H1 (cell line): ENCODE measurements around the gene MOGAT3. TPM values are rescaled to one million over a fixed set of nuclear protein-coding genes. Genes with fewer than 3 reads are reported as not detected.

ENCODE experiments used
- CTCF ChIA-PET: fragments of 300-600 bp; sonication (Branson Sonifier 250); formaldehyde crosslinking; loops from one replicate; lab custom pipeline; 2021; ENCODE audit not compliant: partially characterized antibody; lab: Charles Lee
- POLR2A ChIA-PET: fragments of 300-600 bp; sonication (Branson Sonifier 250); formaldehyde crosslinking; loops from one replicate; lab custom pipeline; 2021; ENCODE audit warnings: inconsistent platforms; ENCODE audit not compliant: partially characterized antibody; lab: Charles Lee
- DNase-seq, 2 experiments: peaks; one replicate each; pipeline versions ENCODE4 v3.0.0 to v3.0.0-alpha.2; 2010 to 2022; ENCODE audit warnings: low spot score in 2 of 2, low read depth in 1 of 2, mixed read lengths in 1 of 2
- FAIRE-seq: peaks from 2 replicates; lab custom pipeline; 2011; peaks lifted over from hg19 to GRCh38; lab: Jason Lieb, UNC
- H2AFZ ChIP-seq: 2 replicates; pipeline ENCODE4 v1.8.1; 2012; ENCODE audit warnings: low read length, inconsistent platforms
- H2AK5ac ChIP-seq: 2 replicates; pipeline ENCODE4 v1.6.1; 2013; ENCODE audit warnings: low read depth, low read length
- H2BK120ac ChIP-seq: replicated peaks from 2 replicates; pipeline ENCODE3; 2013; ENCODE audit warnings: low read depth, low read length, inconsistent platforms
- H2BK12ac ChIP-seq: 2 replicates; pipeline ENCODE4 v1.6.1; 2013; ENCODE audit warnings: low read depth, low read length
- H2BK15ac ChIP-seq: 2 replicates; pipeline ENCODE4 v1.6.1; 2013; ENCODE audit warnings: low read length
- H2BK20ac ChIP-seq: 2 replicates; pipeline ENCODE4 v1.6.1; 2013; ENCODE audit warnings: low read length
- H2BK5ac ChIP-seq: 2 replicates; pipeline ENCODE4 v1.6.1; 2013; ENCODE audit warnings: low read depth, low read length
- H3K14ac ChIP-seq: 2 replicates; pipeline ENCODE4 v1.6.1; 2013; ENCODE audit warnings: inconsistent platforms; ENCODE audit not compliant: insufficient read length
- H3K18ac ChIP-seq: 2 replicates; pipeline ENCODE4 v1.6.1; 2013; ENCODE audit warnings: low read length; ENCODE audit errors: extremely low read depth
- H3K23ac ChIP-seq: 2 replicates; pipeline ENCODE4 v1.6.1; 2013; ENCODE audit warnings: inconsistent platforms; ENCODE audit not compliant: insufficient read length
- H3K23me2 ChIP-seq: 2 replicates; pipeline ENCODE4 v1.6.1; 2013; ENCODE audit warnings: low read depth, low read length
- H3K27ac ChIP-seq: 2 replicates; pipeline ENCODE4 v1.6.1; 2011; ENCODE audit warnings: low read depth, low read length, inconsistent platforms
- H3K27me3 ChIP-seq, 4 experiments: replicated peaks in 1 of 4; 1 replicate in 1 of 4; 2 replicates in 3 of 4; pipeline versions ENCODE4 v1.6.1 to v1.8.1; 2011 to 2013; ENCODE audit warnings: low read length in 3 of 4, mild to moderate bottlenecking in 3 of 4, inconsistent platforms in 2 of 4, mixed read lengths in 2 of 4, moderate library complexity in 1 of 4; ENCODE audit not compliant: control insufficient read depth in 3 of 4, insufficient read depth in 3 of 4; ENCODE audit errors: extremely low read depth in 1 of 4
- H3K36me3 ChIP-seq, 4 experiments: 2 replicates each; pipeline versions ENCODE4 v1.6.1 to v1.8.1; 2011 to 2013; ENCODE audit warnings: mild to moderate bottlenecking in 4 of 4, low read length in 3 of 4, moderate library complexity in 2 of 4, control low read depth in 1 of 4, inconsistent platforms in 1 of 4; ENCODE audit not compliant: insufficient read depth in 4 of 4, control insufficient read depth in 2 of 4
- H3K4ac ChIP-seq: replicated peaks from 2 replicates; pipeline ENCODE3; 2013; ENCODE audit warnings: low read length, low read depth, mixed read lengths, inconsistent platforms; ENCODE audit not compliant: insufficient read length
- H3K4me1 ChIP-seq, 4 experiments: replicated peaks in 1 of 4; 1 replicate in 1 of 4; 2 replicates in 3 of 4; pipeline versions ENCODE4 v1.6.1 to v1.8.1; 2011 to 2013; ENCODE audit warnings: low read length in 3 of 4, inconsistent platforms in 2 of 4, mixed read lengths in 1 of 4; ENCODE audit not compliant: insufficient read depth in 4 of 4, control insufficient read depth in 3 of 4
- H3K4me2 ChIP-seq, 2 experiments: 2 replicates each; pipeline versions ENCODE4 v1.6.1 to v1.8.1; 2011 to 2013; ENCODE audit warnings: low read depth in 2 of 2, low read length in 2 of 2, control low read depth in 1 of 2, inconsistent platforms in 1 of 2, mild to moderate bottlenecking in 1 of 2; ENCODE audit not compliant: insufficient read depth in 1 of 2
- H3K4me3 ChIP-seq, 4 experiments: fragments of 200-600, 300-600 bp in 1 of 4; sonication (generic), shearing (Covaris generic), sonication (Bioruptor Twin) in 1 of 4; 2 replicates each; pipeline versions ENCODE4 v1.5.1 to v1.8.1; 2011 to 2016; ENCODE audit warnings: low read length in 4 of 4, low read depth in 3 of 4, control low read depth in 2 of 4, inconsistent platforms in 2 of 4, mild to moderate bottlenecking in 2 of 4, mixed read lengths in 1 of 4, moderate library complexity in 1 of 4; ENCODE audit not compliant: insufficient read depth in 2 of 4; ENCODE audit errors: extremely low read depth in 1 of 4
- H3K56ac ChIP-seq: replicated peaks from 2 replicates; pipeline ENCODE3; 2013; ENCODE audit warnings: low read depth, mild to moderate bottlenecking, mixed read lengths, low read length, inconsistent platforms; ENCODE audit not compliant: insufficient read length
- H3K79me1 ChIP-seq: 2 replicates; pipeline ENCODE4 v1.6.1; 2013; ENCODE audit warnings: low read depth, low read length, control low read depth
- H3K79me2 ChIP-seq, 2 experiments: 2 replicates each; pipeline versions ENCODE4 v1.6.1 to v1.8.1; 2012 to 2013; ENCODE audit warnings: low read length in 2 of 2, mild to moderate bottlenecking in 2 of 2, inconsistent platforms in 1 of 2; ENCODE audit not compliant: insufficient read depth in 2 of 2, control insufficient read depth in 1 of 2
- H3K9ac ChIP-seq, 4 experiments: replicated peaks in 1 of 4; 1 replicate in 1 of 4; 2 replicates in 3 of 4; pipeline versions ENCODE4 v1.6.1 to v1.8.1; 2011 to 2013; ENCODE audit warnings: low read depth in 3 of 4, low read length in 3 of 4, control low read depth in 2 of 4, mild to moderate bottlenecking in 2 of 4, moderate library complexity in 2 of 4, inconsistent platforms in 1 of 4; ENCODE audit errors: extremely low read depth in 1 of 4
- H3K9me3 ChIP-seq, 2 experiments: 2 replicates each; pipeline versions ENCODE4 v1.6.1 to v1.8.1; 2012 to 2013; ENCODE audit warnings: mild to moderate bottlenecking in 2 of 2, moderate library complexity in 2 of 2, control low read depth in 1 of 2, inconsistent platforms in 1 of 2, low read depth in 1 of 2, low read length in 1 of 2, mixed read lengths in 1 of 2; ENCODE audit not compliant: insufficient read depth in 2 of 2
- H4K20me1 ChIP-seq, 2 experiments: replicated peaks in 1 of 2; 2 replicates each; pipeline versions ENCODE3 to v1.8.1; 2011 to 2013; ENCODE audit warnings: inconsistent platforms in 2 of 2, low read length in 2 of 2, mild to moderate bottlenecking in 1 of 2; ENCODE audit not compliant: insufficient read depth in 2 of 2, control insufficient read depth in 1 of 2
- H4K5ac ChIP-seq: 2 replicates; pipeline ENCODE4 v1.6.1; 2013; ENCODE audit warnings: low read length, low read depth, mixed read lengths, inconsistent platforms; ENCODE audit not compliant: insufficient read length
- H4K8ac ChIP-seq: 2 replicates; pipeline ENCODE4 v1.8.0; 2013; ENCODE audit warnings: mild to moderate bottlenecking, moderate library complexity, low read length, inconsistent platforms; ENCODE audit not compliant: insufficient read depth; ENCODE audit errors: extremely low read depth
- H4K91ac ChIP-seq: replicated peaks from 2 replicates; pipeline ENCODE3; 2013; ENCODE audit warnings: low read length, mixed read lengths, inconsistent platforms; ENCODE audit not compliant: insufficient read length
- CBX8 ChIP-seq: fragments of 300-800, 300-1000 bp; sonication (generic); IDR thresholded peaks from 2 replicates; pipeline ENCODE4 v1.7.1; 2016; ENCODE audit warnings: low read depth, low read length, borderline replicate concordance
- CHD1 ChIP-seq: IDR thresholded peaks from 2 replicates; pipeline ENCODE4 v1.6.1; 2012; ENCODE audit warnings: low read depth, low read length, improper control_type of control experiment
- EGR1 ChIP-seq: IDR thresholded peaks from 2 replicates; pipeline ENCODE4 v1.6.1; 2011; ENCODE audit warnings: low read depth, low read length, borderline replicate concordance
- GTF2F1 ChIP-seq: IDR thresholded peaks from 2 replicates; pipeline ENCODE4 v1.6.1; 2012; ENCODE audit warnings: low read depth, low read length, improper control_type of control experiment, borderline replicate concordance
- NANOG ChIP-seq: IDR thresholded peaks from 2 replicates; pipeline ENCODE4 v1.6.1; 2011; ENCODE audit warnings: low read length, low read depth, mild to moderate bottlenecking, inconsistent platforms; ENCODE audit not compliant: insufficient read depth, poor library complexity, severe bottlenecking
- SIN3A ChIP-seq, 2 experiments: IDR thresholded peaks in 1 of 2; conservative IDR thresholded peaks in 1 of 2; 2 replicates each; pipeline ENCODE4 v1.6.1; 2011 to 2012; ENCODE audit warnings: low read length in 2 of 2, improper control_type of control experiment in 1 of 2, low read depth in 1 of 2, mild to moderate bottlenecking in 1 of 2
- SP4 ChIP-seq: IDR thresholded peaks from 2 replicates; pipeline ENCODE4 v1.6.1; 2012; ENCODE audit warnings: low read length, inconsistent platforms
- SUZ12 ChIP-seq: fragments of 200-600 bp; sonication (generic); IDR thresholded peaks from 2 replicates; pipeline ENCODE4 v1.6.1; 2012; ENCODE audit warnings: mild to moderate bottlenecking, inconsistent platforms, low read length, moderate library complexity, mixed read lengths
- WGBS, 2 experiments: shearing (Covaris generic) in 1 of 2; methylation state at CpG; one replicate each; pipeline versions ENCODE4 v1.1.6 to v1.1.7; 2013 to 2015; ENCODE audit warnings: low lambda C conversion rate in 2 of 2, mixed read lengths in 2 of 2, inconsistent platforms in 1 of 2, low coverage in 1 of 2, missing lambda C conversion rate in 1 of 2; ENCODE audit not compliant: insufficient replicate concordance in 2 of 2, insufficient coverage in 1 of 2, insufficient read length in 1 of 2; ENCODE audit errors: extremely low coverage in 1 of 2, missing lambda C conversion rate in 1 of 2; 5-methylcytosine and 5-hydroxymethylcytosine counted together
- polyA plus RNA-seq, 7 experiments: library from polyadenylated mRNA; depleted of rRNA in 3 of 7; stranded (reverse) in 5 of 7; unstranded in 2 of 7; fragments of >200 nt in 5 of 7; fragments of 200-250 nt in 2 of 7; gene quantifications; 1 replicate in 5 of 7; 2 replicates in 1 of 7; 4 replicates in 1 of 7; pipeline versions ENCODE4 v1.2.1 to v1.2.3, GENCODE V29; 2011 to 2013; ENCODE audit warnings: missing spikeins in 2 of 7, mixed read lengths in 2 of 7
- total RNA-seq: library from RNA; stranded (reverse); fragmentation: NEBNext Ultra II Directional; extraction: Animal tissue kit (Norgen Biotek cat#: 25700); gene quantifications from 2 replicates; pipeline ENCODE4 v1.2.1, GENCODE V29; 2021

Gene MOGAT3
- total and polyA plus RNA-seq, 2 of the 8 experiments (the other 6 are each of a cell fraction or from before 2014, with no cell fraction given): 0.21 to 0.82 TPM

DNA sequence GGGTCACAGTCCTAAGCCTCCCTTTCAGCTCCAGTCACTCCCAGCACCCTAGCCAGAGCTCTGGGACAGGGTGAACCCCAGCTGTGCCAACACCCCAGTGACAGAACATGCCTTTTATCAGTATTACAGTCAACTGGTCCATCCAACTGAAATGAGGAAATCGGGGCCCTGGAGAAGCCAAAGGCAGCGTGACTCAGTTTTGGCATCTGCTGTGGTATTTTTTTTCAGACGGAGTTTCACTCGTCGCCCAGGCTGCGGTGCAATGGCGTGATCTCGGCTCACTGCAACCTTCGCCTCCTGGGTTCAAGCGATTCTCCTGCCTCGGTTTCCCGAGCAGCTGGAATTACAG, 40.2 kb upstream of the MOGAT3 start:
- no peak overlapping the region for H3K4me2 ChIP-seq
- no peaks in the 10 kb centered on the region for H3K9me3 ChIP-seq
- no peak overlapping the region for H4K8ac ChIP-seq
- no peak overlapping the region for H4K5ac ChIP-seq
- H2BK120ac ChIP-seq: no peak overlapping the region
- H3K79me1 ChIP-seq: peaks cover 6% of the 10 kb centered on the region; the same call in 1 of the 2 replicates
- no peak overlapping the region for H2AFZ ChIP-seq
- no peak for TF ChIP-seq SUZ12
- TF ChIP-seq SIN3A (conservative IDR thresholded peaks at IDR 0.05 in 1 of 2, IDR thresholded peaks at IDR 0.05 in 1 of 2; ENCODE audit: low read depth in 1 of 2, low read length in 2 of 2): no peak
- no peak for TF ChIP-seq SP4
- no peak for TF ChIP-seq NANOG
- no peak for TF ChIP-seq CHD1
- TF ChIP-seq CBX8: no peak
- TF ChIP-seq GTF2F1: no peak
- no peak for TF ChIP-seq EGR1
- no peak overlapping the region for H3K4ac ChIP-seq
- no peaks in the 10 kb centered on the region for H3K27me3 ChIP-seq
- no peak overlapping the region for H2BK5ac ChIP-seq
- peaks cover 0 to 9% (median 4%) of the 10 kb centered on the region in 4 experiments; a peak in 5 of 7 replicates for H3K4me1 ChIP-seq
- no peak overlapping the region for H4K91ac ChIP-seq
- DNase-seq (no peak), FAIRE-seq (no peak)
- no peak overlapping the region for H3K23ac ChIP-seq
- no peak overlapping the region for H3K4me3 ChIP-seq
- H3K9ac ChIP-seq: no peak overlapping the region
- H3K14ac ChIP-seq: no peak overlapping the region
- WGBS, 2 experiments: 95% methylated on average over 12 of the region's 12 CpGs; no CpG with 5 or more reads in 1 of the 2 experiments
- H4K20me1 ChIP-seq: peaks cover 0 to 12% of the 10 kb centered on the region in 2 experiments
- no peak overlapping the region for H3K18ac ChIP-seq
- peaks cover 0 to 2% (median 0%) of the 10 kb centered on the region in 4 experiments; a peak in 3 of 8 replicates for H3K36me3 ChIP-seq
- H2BK15ac ChIP-seq: no peak overlapping the region
- POLR2A ChIA-PET: interaction anchor here (1.3 to 1.6 kb wide), 2 partner anchors 11 to 23 kb away, joined by 3 to 4 read pairs; partner anchors contain the start of gene ZNHIT1
- no peak overlapping the region for H2BK20ac ChIP-seq
- H3K79me2 ChIP-seq: peaks cover 0 to 20% of the 10 kb centered on the region in 2 experiments; a peak in 1 of 4 replicates
- no peak overlapping the region for H2AK5ac ChIP-seq
- H3K27ac ChIP-seq: no peak overlapping the region
- no peak overlapping the region for H2BK12ac ChIP-seq
- no peak overlapping the region for H3K56ac ChIP-seq
- peaks cover 9% of the 10 kb centered on the region for H3K23me2 ChIP-seq
- CTCF ChIA-PET: interaction anchor here (1.1 to 1.4 kb wide), 3 partner anchors 18 to 52 kb away, joined by 3 to 4 read pairs (median 4); no protein-coding TSS in a partner anchor
